ENCODE data around the gene DNAJB13. TPM values are rescaled to one million over a fixed set of nuclear protein-coding genes. Genes with fewer than 3 reads are reported as not detected.
"Not testable (repeated sequence)": the region's sequence is repeated elsewhere in the genome, so short reads cannot be mapped to it uniquely, and the experiment has no call there.

Gene DNAJB13
- total RNA-seq, 1 donor from 2014 or later, result not detected

DNA sequence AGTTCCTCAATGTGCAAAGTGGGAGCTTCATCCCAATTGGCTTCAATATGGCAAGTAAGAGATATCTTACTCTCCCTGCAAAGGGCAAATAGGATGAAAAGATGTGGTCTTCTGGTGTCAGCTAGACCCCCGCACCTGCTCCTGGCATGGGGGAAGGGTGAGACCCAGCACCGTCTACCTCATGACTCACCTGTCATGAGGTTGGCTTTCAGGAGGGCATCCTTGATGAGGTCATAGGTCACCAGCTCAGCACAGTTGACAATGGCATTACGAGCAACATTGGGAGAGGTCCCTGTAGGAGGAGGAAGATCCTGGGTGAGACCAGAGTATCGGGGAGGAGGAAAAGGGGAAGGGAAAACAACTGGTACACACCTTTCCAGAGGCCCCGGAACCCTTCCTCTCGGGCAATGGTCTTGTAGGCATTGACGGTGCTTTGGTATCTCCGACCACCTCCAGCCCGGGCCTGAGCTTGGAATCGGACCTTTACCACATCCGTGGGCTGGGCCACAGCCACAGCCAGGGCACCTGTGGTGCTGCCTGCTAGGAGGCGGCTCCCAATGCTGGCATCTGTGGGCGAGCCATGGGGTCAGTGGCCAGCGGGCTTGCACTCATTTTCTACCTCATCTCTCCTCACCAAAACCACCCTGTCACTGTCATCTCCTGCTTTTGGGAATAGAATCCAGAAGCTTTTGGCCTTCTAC, 25.8 kb downstream of the DNAJB13 start:
- no peak for DNase-seq (ENCODE audit: low read depth, low spot score)

DNA sequence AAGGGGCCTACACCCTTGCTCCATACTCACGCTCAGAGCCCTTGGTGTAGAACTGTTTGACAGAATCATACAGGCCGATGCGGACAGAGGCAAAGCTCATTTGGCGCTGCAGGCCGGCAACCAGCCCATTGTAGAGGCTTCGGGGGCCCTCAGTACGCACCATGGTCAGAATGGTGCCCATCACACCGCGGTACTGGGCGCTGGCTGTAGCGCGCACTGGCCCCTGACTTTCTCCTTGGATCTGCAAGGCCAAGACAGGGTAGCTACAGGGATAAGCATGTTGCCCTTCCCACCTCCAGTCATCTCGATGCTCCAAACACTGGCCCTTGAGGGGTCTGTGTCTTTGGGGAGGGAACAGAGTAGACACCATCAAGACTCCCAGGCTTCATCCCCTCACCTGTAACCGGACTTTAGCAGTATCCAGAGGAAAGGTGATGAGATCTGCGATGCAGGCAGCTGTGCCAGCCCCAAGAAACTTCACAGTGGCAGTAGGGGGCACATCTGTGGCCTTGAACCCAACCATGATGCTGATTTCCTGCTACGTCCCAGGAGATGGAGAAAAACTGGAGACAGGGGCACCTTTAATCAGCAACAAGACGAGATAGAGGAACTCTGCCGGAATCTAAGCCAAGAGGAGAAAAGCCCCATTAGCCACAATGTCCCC, 27.2 kb downstream of the DNAJB13 start:
- no peak for DNase-seq (ENCODE audit: low read depth, low spot score)

DNA sequence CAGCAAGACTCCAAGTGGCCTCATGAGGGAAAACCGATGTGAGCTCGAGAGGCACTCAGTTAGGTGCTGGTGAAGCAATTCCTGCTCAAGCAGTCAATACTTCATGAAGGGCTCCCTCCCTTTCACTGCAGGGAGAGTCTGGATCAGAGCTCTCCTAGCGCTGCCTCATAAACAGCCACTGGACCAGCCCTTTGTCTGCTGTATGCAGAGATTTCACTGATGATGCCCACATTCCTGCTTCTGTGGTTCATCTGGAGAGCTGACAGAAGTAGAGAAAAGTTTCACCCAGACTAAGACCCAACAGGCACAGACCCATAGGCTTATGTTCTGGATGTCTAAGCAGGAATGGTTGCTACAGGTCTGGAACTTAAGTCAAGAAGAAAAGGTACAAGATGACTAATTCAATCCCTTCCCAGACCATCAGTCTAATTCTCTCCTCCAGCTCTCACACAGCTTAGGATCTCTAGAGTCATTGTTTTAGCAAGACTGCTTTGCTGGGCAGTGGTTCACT, 27.8 kb downstream of the DNAJB13 start:
- no peak for DNase-seq (ENCODE audit: low read depth, low spot score)

DNA sequence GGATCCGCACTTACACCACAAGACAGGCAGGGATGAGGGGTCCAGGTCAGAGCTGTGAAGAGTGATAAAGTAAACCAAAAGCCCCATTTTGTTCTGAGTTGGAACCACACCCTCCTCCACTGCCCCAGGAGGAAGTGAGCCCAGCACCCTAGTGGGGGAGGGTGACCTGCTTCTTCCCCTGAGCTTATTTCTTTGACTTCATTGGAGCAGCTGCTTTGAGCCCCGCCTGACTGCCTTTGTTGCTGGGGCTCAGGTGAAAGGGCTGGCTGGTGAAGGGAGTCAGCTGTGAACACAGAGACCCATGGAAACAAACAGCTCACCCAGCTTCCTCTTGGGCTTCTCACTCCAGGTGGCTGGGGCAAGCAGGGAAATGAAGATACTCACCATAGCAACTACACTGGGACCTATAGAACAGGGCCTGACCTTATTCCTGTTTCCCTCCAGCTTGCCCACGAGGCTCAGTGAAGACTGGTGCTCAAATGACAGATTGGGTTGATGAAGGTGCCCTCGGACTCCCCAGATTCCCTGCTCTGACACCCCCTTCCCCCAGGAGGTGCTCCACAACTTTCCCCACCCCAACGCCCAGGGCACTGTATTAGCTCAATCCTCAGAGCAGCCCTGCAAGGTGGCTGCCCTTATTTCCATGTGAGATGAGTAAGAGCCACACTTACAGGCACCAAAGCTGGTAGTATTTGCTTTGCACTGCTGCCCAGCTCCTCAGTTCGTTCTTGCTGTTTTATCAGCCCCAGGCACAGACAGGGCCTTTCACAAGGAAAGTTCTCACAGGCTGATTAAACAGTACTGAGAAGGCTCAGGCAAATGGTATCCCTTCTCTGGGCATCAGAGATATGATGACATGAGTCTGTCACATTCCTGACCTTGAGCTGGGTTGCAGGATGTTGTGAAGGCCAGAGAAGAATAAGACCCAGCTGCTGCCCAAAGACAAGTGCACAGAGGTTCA, 29.5 kb downstream of the DNAJB13 start:
- DNase-seq (ENCODE audit: low read depth, low spot score), result no peak

DNA sequence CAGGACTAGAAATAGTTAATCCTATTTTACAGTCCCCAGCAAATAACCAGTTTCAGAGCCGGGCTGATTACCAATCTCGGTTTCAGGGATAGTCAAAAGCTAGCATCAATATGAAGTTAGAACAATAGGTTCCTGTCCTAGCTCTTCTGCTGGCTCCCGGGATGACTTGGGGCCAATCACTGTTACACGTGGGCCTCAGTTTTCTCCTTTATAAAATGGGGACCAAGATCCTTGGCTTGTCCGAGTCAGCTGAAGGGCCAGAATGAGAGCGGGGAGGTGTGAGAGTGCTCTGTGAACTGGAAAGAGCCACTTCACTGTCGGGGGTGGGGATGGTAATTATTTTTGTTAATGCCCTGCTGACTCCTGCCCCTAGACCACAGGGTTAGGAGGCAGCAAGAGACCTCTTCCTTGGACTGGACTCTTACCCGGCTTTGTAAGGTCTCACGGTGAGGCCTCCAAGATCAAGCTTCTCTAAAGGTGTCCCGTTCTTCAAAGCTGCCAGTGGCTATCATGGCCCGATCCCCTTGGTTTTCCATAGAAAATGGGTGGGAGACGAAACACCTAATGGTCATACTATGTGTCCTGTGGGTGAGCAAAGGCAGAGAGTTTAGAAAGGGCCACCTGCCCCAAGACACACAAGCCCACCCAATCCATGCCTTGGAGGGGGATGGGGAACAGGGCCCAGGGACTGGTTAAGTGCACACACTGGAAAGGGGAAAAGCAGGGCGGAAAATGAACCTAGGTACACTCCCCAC, 30.4 kb downstream of the DNAJB13 start:
- no peak for DNase-seq (ENCODE audit: low read depth, low spot score)

DNA sequence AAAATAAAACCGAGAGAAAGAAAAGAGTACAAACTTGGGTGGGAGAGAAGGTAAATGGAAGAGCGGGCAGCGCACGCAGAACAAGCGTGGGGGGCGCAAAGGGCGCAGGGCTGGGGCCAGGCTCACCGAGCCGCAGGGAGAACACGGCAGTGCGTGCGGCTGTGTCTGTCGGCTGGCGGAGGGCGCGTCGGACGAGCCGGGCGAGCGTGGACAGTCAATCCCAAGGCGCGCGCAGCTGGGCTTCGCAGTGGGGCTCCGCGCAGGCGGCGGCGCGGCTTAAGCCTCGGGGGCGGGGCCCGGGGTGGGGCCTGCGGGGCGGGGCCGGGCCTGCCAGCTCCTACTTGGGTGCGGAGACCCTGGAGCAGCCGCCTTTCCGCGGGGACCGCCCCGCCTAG, 31.8 kb downstream of the DNAJB13 start, which contains the start of gene UCP2:
TSS of gene UCP2 (minus strand) at position 249 of the 395 bp plus-strand sequence. CDS start 4,465 bp downstream, outside the sequence.
- DNase-seq (ENCODE audit: low read depth, low spot score), result peak; percentile 24

DNA sequence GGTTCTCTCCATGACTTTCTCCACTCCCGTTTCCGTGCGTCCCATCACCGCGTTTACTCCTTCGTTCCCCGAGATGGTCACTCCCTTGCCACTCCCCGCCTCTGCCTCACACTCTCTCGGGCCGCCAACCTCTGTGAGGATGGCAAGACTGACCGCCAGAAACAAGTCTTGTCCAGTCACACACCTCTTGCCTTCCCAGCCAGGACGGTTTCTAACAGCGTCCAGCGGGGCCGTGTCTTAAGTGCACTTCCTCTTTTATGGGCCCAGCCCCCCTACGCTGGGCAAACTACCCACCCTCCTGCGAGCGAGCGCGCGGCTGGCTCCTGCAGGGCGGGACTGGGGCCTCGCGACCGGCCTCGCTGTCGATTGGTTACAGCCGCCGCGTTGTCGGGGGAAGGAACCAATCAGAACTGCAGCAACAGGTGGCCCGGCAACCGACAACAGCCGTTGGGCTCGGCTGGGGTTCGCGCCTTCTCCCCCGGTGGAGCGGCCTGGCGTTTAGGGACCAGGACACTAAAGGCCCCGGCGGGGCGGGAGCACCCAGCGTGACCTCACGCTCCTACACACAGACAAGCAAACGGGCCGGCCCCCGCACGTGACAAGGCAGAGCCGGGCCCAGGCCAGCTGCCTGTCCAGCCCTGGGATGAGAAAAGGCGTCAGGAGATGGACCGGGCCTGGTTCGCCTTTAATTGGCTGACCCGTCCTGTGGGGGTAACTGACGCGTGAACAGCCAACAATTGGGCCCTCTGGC, 32.3 kb downstream of the DNAJB13 start:
- DNase-seq (ENCODE audit: low read depth, low spot score), result peak; percentile 71

DNA sequence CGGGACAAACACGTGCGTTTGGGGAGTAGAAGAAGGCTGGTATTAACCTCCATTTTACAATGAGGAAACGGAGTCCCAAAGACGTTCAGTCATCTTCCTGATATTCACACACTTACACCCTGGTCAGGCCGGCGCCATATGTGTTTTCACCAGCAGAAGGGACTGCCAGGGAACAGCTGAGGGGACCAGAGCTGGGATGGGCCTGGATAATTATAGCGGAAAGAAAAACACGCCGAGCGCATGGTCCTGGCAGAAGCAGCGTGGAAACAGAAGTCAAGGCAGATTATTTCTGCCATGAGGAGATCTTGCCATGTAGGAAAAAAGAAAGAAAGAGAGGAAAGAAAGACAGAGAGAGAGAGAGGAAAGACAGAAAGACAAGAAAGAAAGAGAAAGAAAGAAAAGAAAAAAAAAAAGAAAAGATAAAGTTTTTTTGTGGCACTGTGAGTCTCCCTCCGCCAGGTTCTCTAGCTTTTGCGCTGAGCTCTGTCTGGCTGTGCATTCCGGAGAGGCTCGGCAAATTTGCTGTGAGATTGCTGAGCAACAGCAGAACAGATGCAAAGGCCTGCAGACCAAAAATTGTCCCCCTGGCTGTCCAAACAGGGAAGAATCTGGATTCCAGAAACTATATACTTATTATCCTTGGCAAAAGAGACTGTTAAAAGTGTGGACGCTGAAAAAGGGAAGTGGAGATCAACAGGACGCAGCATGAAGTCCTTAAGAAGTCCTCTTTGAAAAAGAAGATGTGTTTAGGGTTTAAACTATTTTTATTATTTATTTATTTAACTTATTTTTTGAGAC, 33.1 kb downstream of the DNAJB13 start:
- no peak for DNase-seq (ENCODE audit: low read depth, low spot score)

DNA sequence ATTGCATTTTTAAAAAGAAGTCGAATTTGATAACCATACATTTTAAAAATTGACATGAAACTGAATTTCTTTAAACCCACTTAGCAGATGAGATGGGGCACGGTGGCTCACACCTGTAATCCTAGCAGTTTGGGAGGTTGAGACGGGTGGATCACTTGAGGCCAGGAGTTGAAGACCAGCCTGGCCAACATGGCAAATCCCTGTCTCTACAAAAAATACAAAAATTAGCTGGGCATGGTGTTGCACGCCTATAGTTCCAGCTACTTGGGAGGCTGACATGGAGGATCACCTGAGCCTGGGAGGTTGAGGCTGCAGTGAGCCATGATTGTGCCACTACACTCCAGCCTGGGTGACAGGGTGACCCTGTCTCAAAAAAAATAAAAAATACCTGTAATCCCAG, 34.8 kb downstream of the DNAJB13 start:
- DNase-seq (ENCODE audit: low read depth, low spot score), result not testable (repeated sequence)

DNA sequence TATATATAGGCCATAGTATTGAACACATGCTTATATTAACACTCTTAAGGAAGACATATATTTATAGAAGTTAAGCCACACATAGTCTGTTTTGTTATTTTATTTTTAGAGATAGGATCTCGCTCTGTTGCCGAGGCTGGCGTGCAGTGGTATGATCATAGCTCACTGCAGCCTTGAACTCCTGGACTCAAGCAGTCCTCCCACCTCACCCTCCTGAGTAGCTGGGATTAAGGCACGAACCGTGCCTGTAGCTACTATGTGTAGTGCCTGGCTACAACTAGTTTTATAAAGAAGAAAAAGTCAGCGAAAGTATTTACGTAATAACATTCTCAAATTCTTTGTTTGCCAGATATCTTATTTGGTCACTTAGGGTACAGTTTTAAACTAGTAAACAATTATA, 37.4 kb downstream of the DNAJB13 start:
- no peak for DNase-seq (ENCODE audit: low read depth, low spot score)

DNA sequence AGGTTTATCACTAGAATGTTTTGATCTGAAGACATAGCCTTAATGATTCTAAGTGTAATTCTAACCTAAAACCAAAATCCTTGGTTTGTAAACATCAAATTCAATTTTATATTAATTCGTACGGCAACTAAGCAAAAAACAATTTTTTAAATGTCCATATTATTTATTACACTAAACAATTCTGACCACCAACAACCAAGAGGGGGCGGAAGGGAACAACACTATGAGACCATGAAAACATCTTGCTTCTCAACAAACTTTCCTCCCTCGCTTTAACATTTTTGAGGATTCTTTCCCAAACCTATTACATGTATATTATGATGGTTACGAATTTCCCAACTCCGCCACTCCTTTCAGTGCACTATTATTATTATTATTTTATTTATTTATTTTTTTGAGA, 38.3 kb downstream of the DNAJB13 start:
- no peak for DNase-seq (ENCODE audit: low read depth, low spot score)

DNA sequence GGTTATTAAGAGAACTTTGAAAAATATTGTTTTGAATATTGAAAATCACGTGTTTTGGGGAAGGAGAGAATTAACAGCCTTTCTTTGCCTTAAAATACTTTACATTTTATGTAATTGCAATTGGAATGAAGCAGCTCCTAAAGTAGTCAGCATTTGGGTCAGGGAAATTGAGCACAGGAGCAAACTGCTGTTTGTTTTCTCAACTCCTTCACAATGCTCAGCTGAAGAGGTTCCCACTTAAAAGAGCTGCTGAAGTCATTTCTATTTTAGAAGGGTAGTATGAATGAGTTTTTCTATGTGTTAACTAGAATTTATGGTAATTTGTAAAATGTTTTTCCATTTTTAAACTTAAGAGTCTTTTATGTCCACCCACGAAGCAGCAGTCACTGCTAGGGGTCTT, 39.9 kb downstream of the DNAJB13 start:
- no peak for DNase-seq (ENCODE audit: low read depth, low spot score)

DNA sequence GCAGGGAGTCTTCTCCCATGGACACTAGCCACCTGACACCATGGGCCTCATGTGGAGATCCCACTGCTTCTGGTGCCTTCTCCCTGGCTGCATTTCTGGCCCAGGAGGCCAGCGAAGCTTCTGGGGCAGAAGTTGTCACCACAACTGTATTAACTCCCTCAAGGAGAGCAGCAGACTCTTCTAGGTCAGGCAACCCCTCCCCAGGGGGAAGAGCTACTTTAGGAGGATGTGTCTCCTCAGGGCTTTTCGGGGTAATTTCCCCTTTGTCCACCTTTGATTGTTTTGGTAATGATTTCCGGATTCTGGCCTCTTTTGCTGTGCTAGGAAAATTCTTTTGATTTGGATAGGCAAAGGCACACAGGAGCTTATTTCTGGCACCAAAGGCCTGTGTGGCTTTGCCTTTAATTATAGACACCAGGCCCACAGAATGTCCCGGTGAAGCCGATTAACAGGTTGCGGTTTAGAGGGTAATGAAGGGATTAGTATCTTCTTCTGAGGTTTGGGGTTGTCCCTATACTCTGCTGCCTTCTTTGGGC, 40.7 kb downstream of the DNAJB13 start:
- no peak for DNase-seq (ENCODE audit: low read depth, low spot score)

DNA sequence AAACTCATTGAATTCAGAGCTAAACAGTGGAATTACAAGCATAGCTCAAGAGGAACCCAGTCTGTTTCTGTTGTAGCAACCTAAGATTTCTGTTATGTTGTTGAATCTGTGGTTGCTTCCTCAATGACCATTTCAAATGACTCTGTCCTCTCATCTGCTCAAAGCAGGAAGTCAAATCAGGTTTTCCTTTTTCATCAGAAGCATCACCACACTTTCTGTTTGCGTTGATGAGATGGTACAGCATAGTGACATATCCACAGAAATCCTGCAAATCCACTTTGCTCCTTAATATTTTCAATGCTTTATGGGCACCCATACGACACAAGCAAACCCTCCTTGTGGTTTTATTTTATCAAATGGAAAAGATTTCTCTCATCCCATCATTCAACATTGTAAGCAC, 44.4 kb downstream of the DNAJB13 start:
- no peak for DNase-seq (ENCODE audit: low read depth, low spot score)

DNA sequence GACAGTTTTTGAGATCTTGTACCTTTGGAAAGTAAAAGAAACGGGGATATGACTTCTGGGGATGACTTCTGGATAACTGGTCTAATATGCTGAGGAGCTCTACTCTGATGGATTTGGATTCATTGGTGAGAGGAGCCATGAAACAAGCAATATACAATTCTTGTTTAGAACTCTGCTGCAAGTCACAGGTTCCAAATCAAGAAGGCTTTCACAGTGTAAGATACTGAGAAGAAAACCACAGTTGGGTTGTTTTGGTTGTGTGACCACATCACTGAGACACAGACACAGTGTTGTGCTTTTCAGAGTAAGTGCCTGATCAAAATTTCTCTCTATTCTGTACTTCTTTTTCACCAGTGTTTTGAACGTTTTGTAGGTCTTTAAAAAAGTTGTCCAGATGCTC, 44.9 kb downstream of the DNAJB13 start:
- DNase-seq (ENCODE audit: low read depth, low spot score), result no peak

DNA sequence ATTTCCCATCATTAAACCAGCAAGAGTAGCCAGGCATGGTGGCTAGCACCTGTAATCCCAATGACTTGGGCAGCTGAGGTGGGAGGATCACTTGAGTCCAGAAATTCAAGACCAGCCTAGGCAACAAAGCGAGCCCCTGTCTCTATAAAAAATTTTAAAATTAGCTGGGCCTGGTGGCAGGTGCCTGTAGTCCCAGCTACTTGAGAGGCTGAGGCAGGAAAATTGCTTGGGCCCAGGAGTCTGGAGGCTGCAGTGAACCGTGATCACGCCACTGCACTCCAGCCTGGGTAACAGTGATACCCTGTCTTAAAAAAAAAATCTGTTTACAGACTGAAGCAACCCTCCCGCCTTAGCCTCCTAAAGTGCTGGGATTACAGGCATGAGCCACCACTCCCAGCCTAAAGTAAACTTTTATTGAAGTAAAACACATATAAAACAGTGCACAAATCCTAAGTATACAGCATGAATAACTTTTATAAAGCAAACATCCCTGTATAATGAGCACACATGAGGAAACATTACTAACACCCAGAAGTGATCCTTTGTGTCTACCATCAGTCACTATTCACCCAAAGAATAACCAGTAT, 45.4 kb downstream of the DNAJB13 start:
- no peak for DNase-seq (ENCODE audit: low read depth, low spot score)

DNA sequence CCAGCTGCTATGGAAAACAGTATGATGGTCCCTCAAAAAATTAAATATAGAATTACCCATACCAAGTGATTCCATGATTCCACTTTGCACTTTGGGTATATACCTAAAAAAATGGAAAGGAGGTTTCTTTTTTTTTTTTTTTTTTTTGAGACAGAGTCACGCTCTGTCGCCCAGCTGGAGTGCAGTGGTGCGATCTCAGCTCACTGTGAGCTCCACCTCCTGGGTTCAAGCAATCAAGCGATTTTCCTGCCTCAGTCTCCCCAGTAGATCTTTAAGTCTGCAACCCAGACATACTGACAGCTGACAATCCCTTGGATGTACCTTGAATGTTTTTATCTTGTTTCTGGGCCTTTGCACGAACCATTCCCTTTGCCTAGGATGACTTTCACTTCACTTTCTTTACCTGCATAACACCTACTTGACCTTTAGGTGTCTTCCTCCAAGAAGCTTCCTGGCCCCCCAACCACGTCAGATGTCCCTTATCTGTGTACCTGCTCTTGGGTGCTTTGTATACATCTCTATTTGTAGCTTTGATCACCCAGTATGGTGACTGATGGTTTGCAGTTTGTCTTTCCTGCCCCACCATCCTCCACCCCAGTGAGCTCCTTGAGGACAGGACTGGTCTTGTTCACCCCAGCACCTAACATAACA, 46.4 kb downstream of the DNAJB13 start:
- no peak for DNase-seq (ENCODE audit: low read depth, low spot score)

DNA sequence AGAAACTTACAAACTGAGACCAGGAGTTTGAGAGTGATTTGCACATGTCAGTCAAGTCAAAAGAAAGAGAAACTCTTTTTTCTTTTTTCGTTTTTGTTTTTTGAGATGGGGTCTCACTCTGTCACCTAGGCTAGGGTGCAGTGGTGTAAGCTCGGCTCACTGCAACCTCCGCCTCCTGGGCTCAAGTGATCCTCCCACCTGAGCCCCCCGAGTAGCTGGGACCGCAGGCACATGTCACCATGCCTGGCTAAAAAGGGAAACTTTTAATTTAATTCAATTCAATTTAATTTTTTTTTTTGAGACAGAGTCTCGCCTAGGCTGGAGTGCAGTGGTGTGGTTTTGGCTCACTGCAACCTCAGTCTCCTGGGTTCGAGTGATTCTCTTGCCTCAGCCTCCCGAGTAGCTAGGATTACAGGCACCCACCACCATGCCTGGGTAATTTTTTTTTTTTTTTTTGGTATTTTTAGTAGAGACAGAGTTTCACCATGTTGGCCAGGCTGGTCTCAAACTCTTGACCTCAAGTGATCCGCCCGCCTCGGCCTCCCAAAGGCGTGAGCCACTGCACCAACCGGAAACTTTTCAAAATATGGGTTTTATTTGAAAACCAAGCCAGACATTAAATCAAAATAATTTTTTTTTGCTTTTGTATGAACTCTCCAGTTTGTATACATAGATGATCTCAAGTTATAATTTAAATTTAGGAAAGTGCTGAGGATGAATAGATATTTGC, 48.2 kb downstream of the DNAJB13 start:
- DNase-seq (ENCODE audit: low read depth, low spot score), result no peak

All from pulmonary artery endothelial cell (primary cell).